HG03139 (cell line): ENCODE data around the gene TTLL8.

ENCODE experiments used
- ATAC-seq: cut with Tn5 transposase; IDR thresholded peaks from one replicate; pipeline ENCODE4 v1.9.1; 2021; ENCODE audit not compliant: unreplicated experiment

Gene TTLL8

DNA sequence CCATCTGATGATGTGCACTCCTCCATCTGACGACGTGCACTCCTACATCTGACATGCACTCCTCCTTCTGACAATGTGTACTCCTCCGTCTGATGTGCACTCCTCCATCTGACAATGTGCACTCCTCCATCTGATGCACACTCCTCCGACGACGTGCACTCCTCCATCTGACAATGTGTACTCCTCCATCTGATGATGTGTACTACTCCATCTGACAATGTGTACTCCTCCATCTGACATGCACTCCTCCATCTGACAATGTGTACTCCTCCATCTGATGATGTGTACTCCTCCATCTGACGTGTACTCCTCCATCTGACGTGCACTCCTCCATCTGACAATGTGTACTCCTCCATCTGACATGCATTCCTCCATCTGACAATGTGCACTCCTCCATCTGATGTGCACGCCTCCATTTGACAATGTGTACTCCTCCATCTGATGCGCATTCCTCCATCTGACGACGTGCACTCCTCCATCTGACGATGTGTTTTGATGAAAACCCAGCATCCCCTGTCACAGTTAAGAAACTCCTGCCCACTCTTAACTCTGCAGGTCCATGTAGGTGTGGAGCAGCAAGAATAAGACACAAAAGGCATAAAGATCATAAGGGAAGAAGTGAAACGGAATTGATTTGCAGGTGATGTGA is 35.8 kb downstream of the TTLL8 start:
- ATAC-seq, result no peak

DNA sequence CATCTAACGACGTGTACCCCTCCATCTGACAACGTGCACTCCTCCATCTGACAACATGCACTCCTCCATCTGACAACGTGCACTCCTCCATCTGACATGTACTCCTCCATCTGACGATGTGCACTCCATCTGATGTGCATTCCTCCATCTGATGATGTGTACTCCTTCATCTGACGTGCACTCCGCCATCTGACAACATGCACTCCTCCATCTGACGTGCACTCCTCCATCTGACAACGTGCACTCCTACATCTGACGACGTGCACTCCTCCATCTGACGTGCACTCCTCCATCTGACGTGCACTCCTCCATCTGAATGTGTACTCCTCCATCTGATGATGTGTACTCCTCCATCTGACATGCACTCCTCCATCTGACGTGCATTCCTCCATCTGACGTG is 37.5 kb downstream of the TTLL8 start:
- ATAC-seq, result no peak

DNA sequence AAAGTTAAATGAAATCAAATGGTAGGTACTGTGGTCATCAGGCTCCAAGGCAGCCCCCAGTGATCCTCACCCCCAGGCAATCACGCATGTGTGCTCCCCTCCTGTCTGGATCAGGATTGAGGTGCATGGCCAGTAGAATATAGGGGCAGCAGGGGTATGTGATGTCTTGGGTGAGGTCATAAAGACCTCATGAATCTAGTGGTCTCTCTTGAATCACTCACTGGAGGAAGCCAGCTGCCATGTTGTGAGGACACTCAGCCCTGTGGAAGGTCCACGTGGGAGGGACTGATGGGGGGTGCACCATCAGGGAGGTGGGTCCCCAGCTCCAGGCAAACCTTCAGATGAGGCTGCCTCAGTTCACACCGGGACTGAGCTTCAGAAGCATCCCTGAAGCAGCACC is 38.8 kb downstream of the TTLL8 start:
- no peak for ATAC-seq

DNA sequence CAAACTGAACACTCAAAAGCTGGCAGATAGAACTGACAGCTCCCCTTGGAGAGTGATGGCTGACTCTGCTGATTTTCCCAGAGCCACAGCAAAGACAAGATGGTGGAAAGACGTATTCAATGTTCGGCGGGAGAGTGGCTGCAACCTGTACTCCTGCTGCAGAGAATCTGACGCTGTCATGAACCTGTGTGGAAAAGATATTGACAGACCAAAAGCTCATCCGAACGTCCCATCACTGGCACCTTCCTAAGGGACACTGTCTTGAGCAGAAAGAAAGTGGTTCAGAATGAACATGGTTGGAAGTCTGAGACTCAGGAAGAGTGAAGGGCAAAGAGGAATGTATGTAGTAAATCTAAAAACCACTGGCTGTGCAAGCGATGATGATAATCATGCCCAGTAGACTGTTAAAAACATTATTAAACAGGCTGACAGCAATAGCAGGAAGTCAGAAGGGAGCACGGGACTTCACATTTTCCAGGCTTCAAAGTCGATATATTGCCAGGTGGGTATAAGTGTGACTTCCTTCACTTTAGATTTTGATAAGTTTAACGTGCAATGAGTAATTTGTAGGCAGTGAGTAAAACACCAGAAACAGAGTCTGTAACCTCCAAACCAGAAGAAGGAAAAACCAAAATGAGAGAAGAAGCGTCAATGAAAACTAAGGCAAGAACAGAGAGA is 39.4 kb downstream of the TTLL8 start:
- ATAC-seq, result no peak

DNA sequence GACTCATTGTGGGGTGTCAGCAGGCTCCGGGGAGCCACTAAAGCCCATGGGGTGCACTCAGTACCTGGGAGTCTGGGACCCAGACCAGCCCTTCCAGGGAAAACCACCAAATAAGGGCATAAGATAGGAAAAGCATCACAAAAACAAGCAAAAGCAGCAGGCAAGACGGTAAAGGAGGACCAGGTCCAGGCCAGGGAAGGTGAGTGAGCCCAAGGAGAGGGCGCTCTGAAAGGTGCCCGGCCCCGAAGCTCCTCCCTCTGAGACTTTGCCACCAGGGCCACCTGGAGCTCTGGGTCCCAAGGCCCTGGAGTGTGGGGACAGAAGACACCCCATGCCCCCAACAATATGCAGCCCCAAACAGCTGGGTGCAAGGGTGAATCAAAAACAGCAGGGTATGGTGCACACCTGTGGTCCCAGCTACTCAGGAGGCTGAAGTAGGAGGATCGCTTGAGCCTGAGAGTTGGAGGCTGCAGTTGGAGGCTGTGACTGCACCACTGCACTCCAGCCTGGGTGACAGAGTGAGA is 40.3 kb downstream of the TTLL8 start:
- no peak for ATAC-seq

DNA sequence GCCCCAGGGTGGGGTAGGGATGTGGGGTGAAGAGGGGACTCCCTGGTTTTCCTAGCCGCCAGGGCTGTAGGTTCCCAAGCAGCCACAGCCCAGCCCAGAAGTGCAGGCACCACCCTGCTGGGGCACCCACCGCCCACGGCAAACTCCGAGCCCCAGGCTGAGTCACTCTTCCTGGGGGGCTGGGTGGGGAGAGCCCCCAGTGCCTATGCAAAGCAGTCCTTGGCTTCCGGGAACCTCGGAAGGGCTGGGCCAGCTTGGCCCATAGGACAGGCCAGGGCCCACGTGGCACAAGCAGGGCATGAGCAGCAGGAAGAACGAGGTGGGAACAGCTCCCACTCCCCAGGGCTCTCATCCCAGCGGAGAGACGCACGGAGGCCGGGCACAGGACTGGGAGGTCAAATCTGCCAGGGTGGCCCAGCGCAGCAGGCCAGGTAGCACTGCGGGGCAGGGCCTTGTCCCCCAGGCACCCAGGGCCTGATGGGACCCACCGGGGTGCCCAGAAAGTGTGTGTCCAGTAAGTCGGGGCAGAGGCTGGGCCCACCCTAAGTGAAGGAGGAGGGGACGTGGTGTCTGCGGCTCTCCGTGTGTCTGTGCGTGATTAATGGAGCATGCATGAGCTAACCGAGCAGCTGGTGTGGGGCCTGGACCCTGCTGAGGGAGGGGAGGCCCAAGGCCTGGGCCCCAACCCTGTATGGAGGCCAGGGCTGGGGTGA is 41.0 kb downstream of the TTLL8 start:
- ATAC-seq, result no peak

DNA sequence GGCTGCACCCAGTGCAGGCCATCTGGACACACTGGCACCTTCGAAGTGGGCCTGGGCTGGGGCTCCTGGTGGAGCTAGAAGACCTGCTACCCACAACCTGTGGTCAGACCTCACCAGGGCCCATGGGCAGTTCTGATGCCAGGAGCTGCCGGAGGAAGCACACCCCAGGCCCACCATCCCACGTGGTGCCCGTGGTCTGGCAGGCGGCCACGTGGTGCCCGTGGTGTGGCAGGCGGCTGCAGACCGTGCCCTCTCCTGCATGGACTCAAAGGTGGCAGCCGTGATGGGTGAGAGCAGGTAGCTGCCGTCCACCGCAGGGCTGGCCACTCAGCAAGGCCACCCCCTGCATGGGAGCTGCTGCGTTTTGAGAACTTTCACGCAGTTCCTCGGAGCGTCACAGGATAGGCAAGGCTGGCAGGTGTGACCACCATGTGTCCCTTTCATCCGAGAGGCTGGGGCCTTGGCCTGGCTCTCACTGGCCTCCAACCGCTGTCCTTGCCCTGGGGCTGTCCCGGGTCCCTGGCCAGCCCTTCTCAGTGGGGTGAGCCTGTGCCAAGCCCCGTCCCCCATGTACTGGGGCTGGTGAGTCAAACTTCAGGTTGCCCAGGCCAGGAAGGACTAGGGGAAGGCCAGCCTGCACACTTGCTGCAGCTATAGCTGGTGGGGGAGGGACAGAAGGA is 41.6 kb downstream of the TTLL8 start:
- no peak for ATAC-seq

DNA sequence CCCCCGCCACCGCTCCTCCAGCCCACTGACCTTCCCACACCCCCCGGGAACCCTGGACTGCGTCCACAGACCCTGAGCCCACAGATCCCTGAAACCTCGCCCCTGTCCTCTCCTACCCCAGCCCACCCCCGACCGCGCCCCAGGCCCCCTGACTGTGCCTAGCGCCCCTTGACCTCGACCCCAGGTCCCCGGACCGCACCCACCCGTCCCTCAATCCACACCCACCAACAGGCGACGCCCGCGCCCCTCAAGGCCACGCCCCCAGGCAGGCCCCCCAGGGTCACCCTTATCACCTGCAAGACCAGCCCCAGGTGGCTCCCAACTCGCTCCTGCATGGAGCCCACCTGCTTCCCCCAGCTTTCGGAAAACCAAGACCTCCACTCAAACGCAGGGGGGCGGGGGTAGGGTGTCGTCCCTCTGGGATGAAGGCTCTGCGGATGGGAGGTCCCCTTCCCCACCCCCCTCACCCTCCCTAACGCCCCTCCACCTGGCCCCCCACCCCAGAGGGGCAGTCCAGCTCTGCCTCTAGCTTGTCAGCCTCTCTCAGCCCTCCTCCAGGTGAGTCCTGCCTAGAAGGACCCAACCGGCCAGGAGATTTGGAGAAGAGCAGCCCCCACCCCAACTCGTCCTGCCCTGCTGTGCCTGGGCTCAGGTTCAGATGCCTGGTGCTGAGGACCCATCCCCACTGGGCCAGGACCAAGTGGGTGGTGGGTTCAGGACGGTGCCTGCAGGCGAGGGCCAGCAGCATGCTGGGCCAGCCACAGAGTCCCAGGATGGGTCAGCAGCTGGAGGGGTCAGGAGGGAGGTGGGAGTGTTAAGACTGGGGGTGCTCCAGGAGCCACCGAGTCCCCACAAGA is 42.4 kb downstream of the TTLL8 start:
- ATAC-seq, result no peak

DNA sequence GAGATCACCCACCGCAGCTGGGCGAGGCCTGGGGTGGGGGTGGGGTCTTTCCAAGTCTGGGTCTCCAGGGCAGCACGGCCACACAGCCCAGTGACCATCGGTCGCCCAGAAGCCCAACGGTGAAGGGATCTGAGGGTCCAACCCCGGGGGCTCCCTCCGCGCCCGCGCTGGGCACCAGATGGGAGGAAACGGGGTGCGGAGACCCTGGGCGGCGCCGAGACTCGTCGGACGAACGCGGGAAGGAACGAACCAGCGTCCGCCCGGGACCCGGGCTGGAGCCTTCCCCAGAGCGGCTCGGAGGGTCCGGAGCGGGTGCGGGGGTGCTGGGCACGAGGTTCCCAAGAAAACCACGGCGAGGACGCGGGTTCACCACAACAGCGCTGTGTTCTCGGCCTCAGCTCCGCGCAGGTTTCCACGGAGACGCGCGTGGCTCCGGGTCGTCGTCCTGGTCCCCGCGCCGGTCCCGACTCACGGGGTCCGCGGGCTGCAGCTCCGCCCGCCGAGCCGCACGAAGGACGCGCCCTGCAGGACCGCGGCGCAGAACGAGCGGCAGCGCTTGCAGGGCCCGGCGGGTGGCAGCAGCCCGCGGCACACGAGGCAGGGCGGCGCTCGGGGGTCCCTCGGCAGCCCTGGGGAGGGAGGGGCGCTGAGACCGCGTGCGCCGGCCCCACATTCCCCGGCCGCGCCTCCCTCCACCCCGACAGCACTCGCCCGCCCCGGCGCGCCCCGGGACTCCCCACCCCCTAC is 43.3 kb downstream of the TTLL8 start:
- ATAC-seq, result no peak

DNA sequence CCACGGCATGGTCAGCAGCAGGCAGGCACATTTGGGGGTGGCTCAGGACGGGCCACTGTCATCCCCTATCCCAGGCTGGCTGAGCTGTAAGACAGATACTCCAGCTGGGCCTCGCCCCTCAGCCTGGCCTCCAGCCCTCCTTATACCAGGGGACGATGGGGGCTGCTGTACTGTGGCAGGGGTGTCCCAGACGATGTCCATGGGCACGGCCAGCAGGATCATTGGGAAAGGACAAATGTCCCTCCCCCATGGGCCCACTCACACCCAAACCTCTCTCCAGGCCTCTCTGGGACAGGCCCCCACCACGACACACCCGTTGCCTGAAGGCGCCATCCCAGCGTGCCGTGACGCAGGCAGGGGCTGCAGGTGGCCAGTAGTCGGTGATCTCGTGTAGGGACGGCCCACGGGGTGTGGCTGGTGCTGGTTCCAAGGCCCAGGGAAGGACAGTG is 44.0 kb downstream of the TTLL8 start:
- no peak for ATAC-seq

DNA sequence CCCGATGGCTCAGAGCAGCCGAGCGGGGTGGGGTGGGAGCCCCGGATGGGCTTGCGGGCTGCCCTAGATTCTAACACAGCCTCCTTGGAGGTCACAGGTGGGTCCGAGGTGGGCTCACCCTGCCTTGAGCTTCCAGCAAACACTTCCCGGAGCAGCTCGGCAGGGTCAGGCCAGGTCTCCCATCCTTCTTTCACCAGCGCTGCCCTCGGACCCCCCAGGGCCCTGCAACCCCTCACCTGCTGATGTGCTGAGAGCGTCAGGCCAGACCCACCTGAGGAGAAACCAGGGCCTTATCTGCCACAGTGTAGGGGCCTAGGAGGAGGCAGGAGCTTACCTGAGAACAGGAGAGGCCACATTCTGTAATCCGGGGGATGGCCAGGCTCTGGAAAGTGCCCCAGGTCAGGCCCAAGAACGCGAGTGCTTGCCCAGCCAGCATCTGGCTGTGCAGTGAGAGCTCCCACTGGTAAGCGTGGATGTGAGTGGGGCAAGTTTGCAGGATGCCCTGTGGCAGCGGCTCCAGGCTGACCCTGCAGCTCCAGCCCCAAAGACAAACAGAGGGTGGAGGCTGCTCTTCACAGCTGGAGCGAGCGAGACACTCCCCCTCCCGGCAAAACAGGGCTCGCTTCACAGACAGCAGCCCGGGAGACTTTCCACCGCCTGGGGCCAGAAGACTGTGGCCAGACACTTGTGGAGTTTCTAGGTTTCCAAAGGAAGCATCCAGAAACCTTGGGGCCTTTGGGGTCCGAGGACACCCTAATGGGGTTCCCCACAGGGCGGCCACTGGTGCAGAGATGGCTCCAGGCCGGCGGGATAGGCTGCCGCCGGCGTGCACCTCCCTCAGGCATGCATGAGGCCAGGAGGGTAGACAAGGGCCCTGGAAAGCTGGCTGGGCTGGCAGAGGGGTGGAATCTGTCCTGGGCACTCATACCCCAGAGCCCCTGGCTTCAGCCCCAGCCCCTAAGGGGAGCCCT is 45.6 kb downstream of the TTLL8 start, which contains the start of gene IL17REL:
IL17REL (minus strand) TSS at position 555 of the 971 bp plus-strand sequence; CDS start at position 436, 119 bp downstream.
- ATAC-seq, result no peak

DNA sequence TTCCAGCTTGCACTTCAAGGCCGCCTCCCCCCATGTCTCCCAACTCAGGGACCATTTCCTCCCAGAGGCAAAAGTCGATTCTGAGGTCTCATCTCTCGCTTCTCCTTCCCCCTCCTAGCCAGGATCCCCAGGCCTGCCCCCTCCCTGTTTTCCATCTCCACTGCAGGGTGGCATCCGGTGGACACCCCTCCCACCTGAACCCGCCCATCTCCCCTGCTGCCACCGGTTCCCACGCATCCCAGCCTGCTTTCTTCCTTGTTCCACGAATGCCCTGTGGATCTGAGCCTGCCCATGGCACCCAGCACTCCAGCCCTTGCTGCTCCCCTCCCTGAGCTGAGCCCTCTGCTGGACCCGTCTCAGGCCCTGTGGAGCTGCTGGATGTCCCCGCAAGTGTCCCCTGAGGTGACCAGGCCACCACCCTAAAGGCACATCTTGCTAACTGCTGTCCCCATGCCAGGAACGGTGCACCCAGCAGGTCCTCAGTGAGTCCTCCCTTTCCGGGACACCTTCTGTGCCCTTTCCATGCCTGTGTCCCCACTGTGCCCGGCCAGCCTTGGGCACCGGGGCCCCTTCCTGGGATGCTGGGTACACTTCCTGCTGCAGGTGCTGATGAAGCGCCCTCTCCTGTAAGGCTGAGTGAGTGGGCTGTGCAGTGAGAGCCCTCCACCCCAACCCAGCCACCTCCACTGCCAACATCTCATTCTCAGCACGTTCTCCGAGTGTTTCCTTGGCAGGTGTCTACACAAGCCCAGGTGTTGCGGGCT is 46.5 kb downstream of the TTLL8 start:
- ATAC-seq, result no peak

DNA sequence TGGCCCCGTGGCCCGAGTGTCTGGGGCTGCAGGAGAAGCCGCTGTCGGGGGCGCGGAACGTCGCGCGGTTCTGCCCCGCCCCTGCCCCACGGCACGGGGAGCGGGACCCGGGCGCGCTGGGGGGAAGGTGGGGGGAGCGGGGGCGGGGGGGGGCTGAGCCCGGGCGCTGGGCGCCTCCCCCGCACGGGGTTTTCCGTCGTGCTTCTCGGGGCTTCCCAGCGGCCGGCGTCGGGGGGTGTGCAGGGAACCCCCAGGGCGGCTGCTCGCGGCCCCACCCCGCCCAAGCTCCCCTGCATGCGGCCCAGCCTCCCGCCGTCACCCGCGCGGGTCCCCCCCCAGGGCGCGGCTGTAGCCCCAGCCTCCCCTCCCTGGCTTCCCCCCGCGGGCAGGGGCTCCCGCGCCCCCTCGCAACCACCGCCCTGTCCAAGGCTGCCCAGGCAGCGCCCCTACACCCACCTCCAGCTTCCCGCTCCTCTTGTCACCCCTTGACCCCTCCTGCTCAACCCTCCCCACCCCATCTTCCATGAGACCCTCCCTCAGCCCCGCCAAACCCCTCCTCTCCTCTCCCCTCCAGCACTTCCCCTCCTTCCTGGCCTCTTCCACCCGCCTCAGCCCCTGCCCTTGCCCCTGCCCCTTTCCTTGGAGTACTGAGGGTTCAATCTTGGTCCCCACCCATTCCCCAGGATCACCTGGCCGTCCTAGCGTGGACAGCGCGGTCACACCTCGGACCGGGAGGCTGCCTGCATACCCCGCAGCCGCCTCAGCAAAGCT is 47.2 kb downstream of the TTLL8 start:
- ATAC-seq, result no peak

DNA sequence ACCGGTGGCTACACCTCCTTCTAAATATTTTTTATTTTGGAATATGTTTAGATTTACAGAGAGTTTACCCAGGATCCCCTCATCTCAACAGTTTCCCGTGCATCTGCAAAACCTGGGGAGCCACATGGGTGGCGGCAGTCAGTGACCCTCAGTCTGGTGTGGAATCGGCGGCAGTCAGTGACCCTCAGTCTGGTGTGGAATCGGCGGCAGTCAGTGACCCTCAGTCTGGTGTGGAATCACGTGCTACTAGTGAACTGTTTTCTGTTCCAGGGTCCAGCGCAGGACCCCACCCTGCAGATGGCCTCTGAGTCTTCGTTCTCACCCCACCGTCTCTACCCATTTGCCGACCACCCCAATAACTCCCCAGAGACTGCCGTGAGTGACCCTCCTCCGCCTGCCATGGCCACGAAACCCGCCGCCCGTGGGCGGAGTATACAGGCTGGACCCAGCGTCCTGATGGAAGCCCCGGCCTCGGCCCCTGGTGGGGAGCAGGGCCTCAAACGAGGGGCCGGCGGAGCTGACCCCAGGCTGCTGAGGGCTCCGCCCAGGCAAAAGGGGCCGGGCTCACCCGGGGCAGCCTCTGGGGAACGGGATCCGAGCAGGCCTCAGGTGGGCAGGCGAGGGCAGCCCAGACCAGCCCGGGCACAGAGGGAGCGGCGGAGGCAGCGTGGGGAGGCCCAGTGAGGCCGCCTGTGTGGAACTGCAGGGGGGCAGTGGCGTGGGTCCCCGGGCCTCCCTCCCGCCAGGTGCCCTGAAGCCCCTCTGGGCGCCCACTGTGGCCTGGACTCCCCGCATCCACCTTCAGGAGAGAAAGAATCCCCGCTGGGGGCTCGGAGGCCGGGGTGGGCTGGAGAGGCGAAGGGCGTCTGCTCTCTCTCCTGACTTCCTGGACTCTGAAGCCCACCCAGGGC is 48.1 kb downstream of the TTLL8 start:
- no peak for ATAC-seq

DNA sequence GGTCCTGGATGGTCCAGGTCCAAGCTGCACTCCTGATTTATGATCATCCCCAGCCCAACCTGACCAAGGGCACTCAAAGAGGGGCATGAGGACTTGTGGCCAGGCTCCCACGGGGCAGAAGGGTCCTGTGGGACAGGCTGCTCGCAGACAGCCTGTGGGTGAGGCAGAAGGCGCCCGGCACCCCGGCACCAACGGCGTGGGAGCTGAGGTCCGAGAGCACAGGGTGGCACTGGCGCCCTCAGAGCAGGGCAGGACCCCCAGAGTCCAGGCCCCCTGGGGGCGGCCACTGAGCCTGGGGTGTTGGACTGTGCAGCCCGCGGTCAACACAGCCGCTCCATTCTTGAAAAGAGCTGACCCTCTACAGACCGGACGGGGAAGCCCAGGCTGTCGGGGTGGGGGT is 48.8 kb downstream of the TTLL8 start:
- ATAC-seq, result no peak
